Brain microvascular endothelial cell (primary cell): Measurements from ENCODE around the gene POT1.

ENCODE experiments used
- DNase-seq: peaks from one replicate; pipeline ENCODE4 v3.0.0-alpha.2; 2020
- H3K27ac ChIP-seq: fragments of 250-450 bp; sonication (Bioruptor Pico); 2 replicates; pipeline ENCODE4 v1.5.1; 2020; ENCODE audit warnings: mild to moderate bottlenecking, moderate library complexity
- H3K27me3 ChIP-seq: fragments of 250-450 bp; sonication (Bioruptor Pico); replicated peaks from 2 replicates; pipeline ENCODE4 v1.5.1; 2020; ENCODE audit warnings: mild to moderate bottlenecking
- H3K36me3 ChIP-seq: fragments of 250-450 bp; sonication (Bioruptor Pico); replicated peaks from 2 replicates; pipeline ENCODE4 v1.5.1; 2020; ENCODE audit warnings: mild to moderate bottlenecking
- H3K4me3 ChIP-seq: 2 replicates; pipeline ENCODE4 v1.5.1; 2011; ENCODE audit warnings: low read depth, mild to moderate bottlenecking, control low read depth, low read length, moderate library complexity
- in situ Hi-C: cut with HindIII; loops from 2 replicates; pipeline ENCODE4 v1.10.0; 2017; ENCODE audit warnings: low sequenced_read_pairs, low pct_ligation_motif_present
- TF ChIP-seq, protein P1 (sequence below): IDR thresholded peaks from 2 replicates; pipeline ENCODE4 v1.5.1; 2011; ENCODE audit warnings: low read depth, mild to moderate bottlenecking, moderate library complexity, low read length, control low read depth, inconsistent platforms; ENCODE audit errors: missing control alignments

The POT1 gene

DNA sequence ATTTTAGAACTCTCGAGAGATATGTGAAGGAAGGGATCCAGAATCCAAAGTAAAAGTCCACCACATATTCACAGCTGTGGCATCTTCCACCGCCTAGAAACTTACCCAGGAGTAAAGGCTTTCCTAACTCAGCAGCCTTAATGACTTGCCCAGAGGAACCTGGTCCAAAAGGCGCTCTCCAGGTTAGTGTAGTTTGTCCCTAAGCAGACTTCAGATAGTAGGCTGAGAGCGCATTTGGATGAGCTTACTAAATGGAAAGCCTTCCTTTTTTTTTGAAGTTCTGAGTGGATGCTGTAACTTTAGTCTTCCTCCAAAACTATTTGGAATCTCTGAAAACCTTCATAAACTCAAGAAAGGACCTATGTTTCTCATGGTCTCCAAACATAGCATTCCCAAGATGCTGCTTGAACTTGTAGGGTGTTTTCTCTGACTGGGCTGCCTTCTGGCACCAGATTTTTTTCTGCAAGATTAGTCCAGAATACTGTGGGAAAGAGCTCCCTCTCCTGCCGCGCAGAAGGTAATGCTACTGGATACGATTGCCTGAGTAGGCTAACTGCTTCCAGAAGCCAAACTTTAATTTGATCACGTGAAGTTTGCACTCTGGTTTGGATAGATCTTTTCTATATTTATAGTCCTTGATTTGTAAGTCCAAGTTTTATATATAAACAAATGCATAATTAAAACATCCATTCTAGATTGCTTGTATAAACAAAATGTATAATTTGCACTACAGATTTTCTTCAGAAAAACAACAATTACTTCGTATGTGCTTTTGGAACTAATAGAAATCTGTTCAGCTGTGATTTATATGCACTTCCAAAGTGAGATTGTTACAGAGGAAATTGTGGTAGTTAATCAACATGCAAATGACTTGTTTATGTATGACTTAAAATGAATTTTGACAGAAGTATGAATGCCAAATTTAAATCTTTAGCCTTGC is 144.5 kb downstream of the POT1 start:
- H3K4me3 ChIP-seq: no peak overlapping the region
- TF ChIP-seq, protein P1, sequence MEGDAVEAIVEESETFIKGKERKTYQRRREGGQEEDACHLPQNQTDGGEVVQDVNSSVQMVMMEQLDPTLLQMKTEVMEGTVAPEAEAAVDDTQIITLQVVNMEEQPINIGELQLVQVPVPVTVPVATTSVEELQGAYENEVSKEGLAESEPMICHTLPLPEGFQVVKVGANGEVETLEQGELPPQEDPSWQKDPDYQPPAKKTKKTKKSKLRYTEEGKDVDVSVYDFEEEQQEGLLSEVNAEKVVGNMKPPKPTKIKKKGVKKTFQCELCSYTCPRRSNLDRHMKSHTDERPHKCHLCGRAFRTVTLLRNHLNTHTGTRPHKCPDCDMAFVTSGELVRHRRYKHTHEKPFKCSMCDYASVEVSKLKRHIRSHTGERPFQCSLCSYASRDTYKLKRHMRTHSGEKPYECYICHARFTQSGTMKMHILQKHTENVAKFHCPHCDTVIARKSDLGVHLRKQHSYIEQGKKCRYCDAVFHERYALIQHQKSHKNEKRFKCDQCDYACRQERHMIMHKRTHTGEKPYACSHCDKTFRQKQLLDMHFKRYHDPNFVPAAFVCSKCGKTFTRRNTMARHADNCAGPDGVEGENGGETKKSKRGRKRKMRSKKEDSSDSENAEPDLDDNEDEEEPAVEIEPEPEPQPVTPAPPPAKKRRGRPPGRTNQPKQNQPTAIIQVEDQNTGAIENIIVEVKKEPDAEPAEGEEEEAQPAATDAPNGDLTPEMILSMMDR: peak; percentile 91
- no peaks in the 10 kb centered on the region for H3K27me3 ChIP-seq
- H3K36me3 ChIP-seq: no peaks in the 10 kb centered on the region
- no peak overlapping the region for H3K27ac ChIP-seq
- peak; percentile 31 for DNase-seq
- in situ Hi-C loops: no loop called here

DNA sequence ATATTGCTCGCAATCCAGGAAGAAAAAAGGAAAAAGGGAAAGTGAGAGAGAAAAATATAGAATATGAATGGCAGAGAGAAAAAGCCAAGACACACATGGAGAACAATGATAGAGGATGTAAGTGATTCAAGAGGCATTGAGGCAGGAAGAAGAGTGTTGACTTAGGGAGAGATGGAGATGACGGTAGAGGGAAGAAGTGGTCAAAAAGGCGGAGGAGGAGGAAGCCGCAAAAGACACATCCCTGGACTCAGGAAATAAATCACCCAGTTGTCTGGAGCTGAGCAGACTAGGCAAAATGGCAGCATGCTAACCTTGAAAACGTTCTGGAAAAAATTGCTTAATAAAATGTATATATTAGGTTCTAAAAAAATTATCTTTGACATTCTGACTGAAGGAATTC is 146.4 kb downstream of the POT1 start:
- H3K36me3 ChIP-seq: no peaks in the 10 kb centered on the region
- no peak overlapping the region for H3K27ac ChIP-seq
- no peaks in the 10 kb centered on the region for H3K27me3 ChIP-seq
- in situ Hi-C loops: no loop called here
- no peak for DNase-seq
- H3K4me3 ChIP-seq: no peak overlapping the region
- TF ChIP-seq, protein P1: no peak

DNA sequence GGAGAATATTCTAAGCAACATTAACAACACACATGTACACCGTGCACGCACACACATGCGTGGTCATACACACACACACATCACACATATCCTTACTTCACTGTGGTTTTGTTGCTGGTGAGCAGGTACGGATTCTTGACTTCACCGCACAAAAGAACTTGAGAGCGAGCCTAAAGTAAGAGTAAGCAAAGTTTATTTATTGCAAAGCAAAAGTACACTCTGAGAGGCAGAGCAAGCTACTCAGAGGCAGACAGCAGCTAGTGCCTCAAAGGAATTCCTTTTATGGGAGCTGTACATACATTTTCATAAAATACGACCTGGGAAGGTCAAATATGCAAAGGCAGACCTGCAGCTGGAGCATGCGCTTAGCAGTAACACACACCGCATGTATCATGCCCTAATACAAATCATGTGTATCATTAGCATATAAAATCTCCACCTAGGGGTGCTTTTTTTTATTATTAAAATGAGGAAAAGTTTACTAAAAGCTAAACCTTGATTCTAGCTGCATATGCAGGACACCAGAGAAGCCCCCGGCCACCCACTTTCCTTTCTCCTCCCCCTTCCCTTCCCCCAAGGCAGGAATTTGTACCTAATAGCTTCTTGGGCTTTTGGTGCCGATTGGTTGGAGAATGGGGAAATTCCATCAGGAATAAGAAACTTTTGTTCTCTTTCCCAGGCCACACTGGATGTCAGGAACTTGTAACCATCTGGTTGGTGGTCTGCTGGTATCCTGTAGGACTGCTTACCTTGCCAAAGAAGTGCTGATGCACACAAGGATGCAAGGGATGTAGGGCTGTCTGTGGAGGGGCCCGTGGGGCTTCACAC is 147.5 kb downstream of the POT1 start:
- in situ Hi-C loops: no loop called here
- no peak overlapping the region for H3K27ac ChIP-seq
- no peak for DNase-seq
- no peaks in the 10 kb centered on the region for H3K36me3 ChIP-seq
- H3K4me3 ChIP-seq: no peak overlapping the region
- no peaks in the 10 kb centered on the region for H3K27me3 ChIP-seq
- TF ChIP-seq, protein P1: no peak

DNA sequence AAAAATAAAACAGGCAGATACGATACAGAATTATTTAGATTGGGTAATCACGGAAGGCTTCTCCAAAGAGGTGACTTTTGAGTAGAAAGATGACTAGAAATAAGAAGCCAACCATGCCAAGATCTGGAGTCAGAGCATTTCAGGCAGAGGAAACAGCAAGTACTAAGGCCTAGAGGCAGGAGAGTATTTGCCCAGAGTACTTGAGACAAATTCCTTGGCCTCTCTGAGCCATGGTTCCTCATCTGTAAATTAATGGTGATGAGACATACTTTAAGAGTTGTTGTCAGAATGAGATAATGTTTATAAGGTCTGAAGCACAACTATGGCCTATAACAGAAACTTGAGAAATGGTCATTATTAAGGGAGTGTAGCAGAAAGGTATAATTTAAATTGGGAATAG is 148.2 kb downstream of the POT1 start:
- in situ Hi-C loops: no loop called here

DNA sequence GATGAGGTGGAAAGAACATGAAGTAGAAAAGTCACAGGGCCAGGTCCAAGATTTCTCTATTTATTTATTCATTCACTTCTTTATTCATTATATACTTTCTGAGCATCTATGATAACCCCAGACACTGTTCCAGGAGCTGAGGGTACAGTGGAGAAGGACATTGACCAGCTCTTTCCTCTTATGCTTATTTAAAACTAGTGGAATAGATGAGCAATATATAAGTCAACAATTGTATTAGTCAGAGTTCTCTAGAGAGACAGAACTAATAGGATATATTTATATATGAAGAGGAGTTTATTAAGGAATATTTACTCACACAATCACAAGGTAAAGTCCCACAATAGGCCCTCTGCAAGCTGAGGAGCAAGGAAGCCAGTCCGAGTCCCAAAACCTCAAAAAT is 149.0 kb downstream of the POT1 start:
- in situ Hi-C loops: no loop called here
- TF ChIP-seq, protein P1: no peak
- no peak for DNase-seq

More for the DNA sequence above, 148.2 kb downstream of the POT1 start:
- TF ChIP-seq, protein P1: no peak
- no peaks in the 10 kb centered on the region for H3K27me3 ChIP-seq
- H3K27ac ChIP-seq: no peak overlapping the region
- no peak overlapping the region for H3K4me3 ChIP-seq
- DNase-seq: no peak
- no peaks in the 10 kb centered on the region for H3K36me3 ChIP-seq

More for the DNA sequence above, 149.0 kb downstream of the POT1 start:
- no peak overlapping the region for H3K4me3 ChIP-seq
- H3K27ac ChIP-seq: no peak overlapping the region
- H3K27me3 ChIP-seq: no peaks in the 10 kb centered on the region
- no peaks in the 10 kb centered on the region for H3K36me3 ChIP-seq
